ENCODE data around the gene LTA4H. TPM values are rescaled to one million over a fixed set of nuclear protein-coding genes. Genes with fewer than 3 reads are reported as not detected.

Gene LTA4H
- total and polyA plus RNA-seq, 4 donors, result 145 to 262 (median 172) TPM

- H3K27me3 ChIP-seq (ENCODE audit: control insufficient read depth in 3 of 3, insufficient read depth in 3 of 3, low read length in 2 of 3), result no peaks in the 10 kb centered on the region
- H3K36me3 ChIP-seq (ENCODE audit: control insufficient read depth in 4 of 4, insufficient read depth in 4 of 4, low read length in 4 of 4), result no peaks in the 10 kb centered on the region
- peaks cover 0 to 6% (median under 1%) of the 10 kb centered on the region in 5 donors for H3K4me1 ChIP-seq (ENCODE audit: control insufficient read depth in 5 of 5, insufficient read depth in 5 of 5, low read length in 5 of 5)
- DNase-seq (no peak), ATAC-seq (ENCODE audit: insufficient read depth, low FRiP score) (peak; percentile 20)
- WGBS, 2 donors, result 50 to 60% methylated on average over 5 of the region's 5 CpGs
- H3K27ac ChIP-seq (ENCODE audit: low read depth in 1 of 2, low read length in 1 of 2), result peak overlapping the region; percentile 9 to 68
- TF ChIP-seq, protein P1, sequence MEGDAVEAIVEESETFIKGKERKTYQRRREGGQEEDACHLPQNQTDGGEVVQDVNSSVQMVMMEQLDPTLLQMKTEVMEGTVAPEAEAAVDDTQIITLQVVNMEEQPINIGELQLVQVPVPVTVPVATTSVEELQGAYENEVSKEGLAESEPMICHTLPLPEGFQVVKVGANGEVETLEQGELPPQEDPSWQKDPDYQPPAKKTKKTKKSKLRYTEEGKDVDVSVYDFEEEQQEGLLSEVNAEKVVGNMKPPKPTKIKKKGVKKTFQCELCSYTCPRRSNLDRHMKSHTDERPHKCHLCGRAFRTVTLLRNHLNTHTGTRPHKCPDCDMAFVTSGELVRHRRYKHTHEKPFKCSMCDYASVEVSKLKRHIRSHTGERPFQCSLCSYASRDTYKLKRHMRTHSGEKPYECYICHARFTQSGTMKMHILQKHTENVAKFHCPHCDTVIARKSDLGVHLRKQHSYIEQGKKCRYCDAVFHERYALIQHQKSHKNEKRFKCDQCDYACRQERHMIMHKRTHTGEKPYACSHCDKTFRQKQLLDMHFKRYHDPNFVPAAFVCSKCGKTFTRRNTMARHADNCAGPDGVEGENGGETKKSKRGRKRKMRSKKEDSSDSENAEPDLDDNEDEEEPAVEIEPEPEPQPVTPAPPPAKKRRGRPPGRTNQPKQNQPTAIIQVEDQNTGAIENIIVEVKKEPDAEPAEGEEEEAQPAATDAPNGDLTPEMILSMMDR (IDR thresholded peaks at IDR 0.05; ENCODE audit: control extremely low read depth, extremely low read depth), result no peak
- no peak overlapping the region for H3K4me3 ChIP-seq
- peaks cover 0 to 2% (median 0%) of the 10 kb centered on the region in 4 donors for H3K9me3 ChIP-seq (ENCODE audit: control insufficient read depth in 4 of 4, insufficient read depth in 3 of 4, low read length in 3 of 4)
- no peak overlapping the region for H3K9ac ChIP-seq (ENCODE audit: insufficient read depth in 1 of 2, low read length in 2 of 2)
These were observed 18.3 kb upstream of the LTA4H start for GRCh38 chr12:96053476-96054243.

DNA sequence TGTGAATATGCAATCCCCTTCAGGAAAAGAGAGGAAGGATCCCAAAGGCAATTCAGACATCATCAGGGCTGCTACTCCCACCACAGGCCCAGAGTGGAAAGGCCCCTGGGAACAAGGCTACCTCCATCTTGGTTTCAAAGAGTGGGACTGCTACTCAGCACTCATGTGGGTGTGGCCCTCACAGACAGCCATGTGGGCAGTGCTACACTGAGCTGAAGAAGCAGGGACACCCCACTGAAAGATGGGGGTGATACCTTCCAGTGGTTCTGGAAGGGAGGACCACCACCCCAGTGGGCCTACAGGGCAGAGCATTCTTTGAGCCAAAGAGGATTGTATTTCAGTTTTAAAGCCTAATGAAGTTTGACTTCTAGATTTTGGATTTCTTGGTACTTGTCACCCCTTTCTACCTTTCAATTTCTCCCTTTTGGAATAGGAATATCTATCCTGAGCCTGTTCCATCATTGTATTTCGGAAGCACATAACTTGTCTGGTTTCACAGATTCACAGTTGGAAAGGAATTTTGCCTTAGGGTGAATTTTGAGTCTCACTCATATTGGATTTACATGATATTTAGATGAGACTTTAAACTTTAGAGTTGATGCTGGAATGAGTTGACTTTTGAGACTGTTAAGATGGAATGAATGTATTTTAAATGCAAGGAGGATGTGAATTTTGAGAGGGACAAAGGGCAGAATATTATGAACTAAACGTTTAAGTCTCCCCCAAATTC is 16.5 kb upstream of the LTA4H start:
- Histone ChIP-seq H3K9ac (ENCODE audit: insufficient read depth in 1 of 2, low read length in 2 of 2) (no peak overlapping the region), H3K36me3 (ENCODE audit: control insufficient read depth in 4 of 4, insufficient read depth in 4 of 4, low read length in 4 of 4) (no peaks in the 10 kb centered on the region), H3K9me3 (ENCODE audit: control insufficient read depth in 4 of 4, insufficient read depth in 3 of 4, low read length in 3 of 4) (peaks cover 0 to 2% (median 0%) of the 10 kb centered on the region in 4 donors), H3K27me3 (ENCODE audit: control insufficient read depth in 3 of 3, insufficient read depth in 3 of 3, low read length in 2 of 3) (no peaks in the 10 kb centered on the region), H3K27ac (ENCODE audit: low read depth in 1 of 2, low read length in 1 of 2) (no peak overlapping the region), H3K4me3 (no peak overlapping the region), H3K4me1 (ENCODE audit: control insufficient read depth in 5 of 5, insufficient read depth in 5 of 5, low read length in 5 of 5) (peaks cover 2 to 18% (median 6%) of the 10 kb centered on the region in 5 donors)
- ATAC-seq (ENCODE audit: insufficient read depth, low FRiP score) (no peak), DNase-seq (no peak)
- TF ChIP-seq, protein P1 (IDR thresholded peaks at IDR 0.05; ENCODE audit: control extremely low read depth, extremely low read depth), result no peak
- WGBS, 2 donors, result 95 to 97% methylated on average over 2 of the region's 2 CpGs

DNA sequence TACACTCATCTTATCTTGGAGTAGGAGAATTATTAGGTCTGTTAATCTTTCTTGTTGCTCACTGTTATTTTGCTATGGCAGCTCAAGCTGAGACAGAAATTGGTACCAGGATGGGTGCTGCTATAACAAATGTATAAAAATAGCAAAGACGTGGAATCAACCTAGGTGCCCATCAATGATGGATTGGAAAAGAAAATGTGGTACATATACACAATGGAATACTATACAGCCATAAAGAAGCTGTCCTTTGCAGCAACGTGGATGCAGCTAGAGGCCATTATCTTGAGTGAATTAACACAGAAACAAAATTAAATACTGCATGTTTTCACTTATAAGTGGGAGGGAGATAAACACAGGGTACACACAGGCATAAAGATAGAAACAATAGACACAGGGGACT is 14.8 kb upstream of the LTA4H start:
- no peaks in the 10 kb centered on the region for H3K36me3 ChIP-seq (ENCODE audit: control insufficient read depth in 4 of 4, insufficient read depth in 4 of 4, low read length in 4 of 4)
- peaks cover 5 to 24% (median 13%) of the 10 kb centered on the region in 5 donors for H3K4me1 ChIP-seq (ENCODE audit: control insufficient read depth in 5 of 5, insufficient read depth in 5 of 5, low read length in 5 of 5)
- DNase-seq (no peak), ATAC-seq (ENCODE audit: insufficient read depth, low FRiP score) (no peak)
- no peak overlapping the region for H3K27ac ChIP-seq (ENCODE audit: low read depth in 1 of 2, low read length in 1 of 2)
- H3K4me3 ChIP-seq, result no peak overlapping the region
- H3K9ac ChIP-seq (ENCODE audit: insufficient read depth in 1 of 2, low read length in 2 of 2), result no peak overlapping the region
- no peaks in the 10 kb centered on the region for H3K9me3 ChIP-seq (ENCODE audit: control insufficient read depth in 4 of 4, insufficient read depth in 3 of 4, low read length in 3 of 4)
- no peaks in the 10 kb centered on the region for H3K27me3 ChIP-seq (ENCODE audit: control insufficient read depth in 3 of 3, insufficient read depth in 3 of 3, low read length in 2 of 3)
- TF ChIP-seq, protein P1 (IDR thresholded peaks at IDR 0.05; ENCODE audit: control extremely low read depth, extremely low read depth), result no peak
- 86 to 90% methylated on average over 2 of the region's 2 CpGs for WGBS, 2 donors

Data from lung (tissue), 12 donors.